BLaER1 (cell line): ENCODE results near the gene KRTCAP2.

Source experiments
- H3K27ac ChIP-seq: shearing (Covaris generic); formaldehyde crosslinking; 2 replicates; pipeline ENCODE4 v1.8.1; 2022
- H3K27me3 ChIP-seq: shearing (Covaris generic); formaldehyde crosslinking; 2 replicates; pipeline ENCODE4 v1.8.1; 2022
- H3K36me3 ChIP-seq: shearing (Covaris generic); formaldehyde crosslinking; 2 replicates; pipeline ENCODE4 v1.8.1; 2022
- H3K4me1 ChIP-seq: shearing (Covaris generic); formaldehyde crosslinking; 2 replicates; pipeline ENCODE4 v1.8.1; 2022
- H3K4me2 ChIP-seq: shearing (Covaris generic); formaldehyde crosslinking; 2 replicates; pipeline ENCODE4 v1.8.1; 2022
- H3K4me3 ChIP-seq: shearing (Covaris generic); formaldehyde crosslinking; 2 replicates; pipeline ENCODE4 v1.8.1; 2022
- H3K9ac ChIP-seq: shearing (Covaris generic); formaldehyde crosslinking; 2 replicates; pipeline ENCODE4 v1.8.1; 2022
- H3K9me3 ChIP-seq: shearing (Covaris generic); formaldehyde crosslinking; 2 replicates; pipeline ENCODE4 v1.8.1; 2022
- H4K20me1 ChIP-seq: shearing (Covaris generic); formaldehyde crosslinking; 2 replicates; pipeline ENCODE4 v1.8.1; 2022
- Cebpa-rat ChIP-seq: shearing (Covaris generic); IDR thresholded peaks from 2 replicates; pipeline ENCODE4 v1.8.1; 2022

Gene KRTCAP2

DNA sequence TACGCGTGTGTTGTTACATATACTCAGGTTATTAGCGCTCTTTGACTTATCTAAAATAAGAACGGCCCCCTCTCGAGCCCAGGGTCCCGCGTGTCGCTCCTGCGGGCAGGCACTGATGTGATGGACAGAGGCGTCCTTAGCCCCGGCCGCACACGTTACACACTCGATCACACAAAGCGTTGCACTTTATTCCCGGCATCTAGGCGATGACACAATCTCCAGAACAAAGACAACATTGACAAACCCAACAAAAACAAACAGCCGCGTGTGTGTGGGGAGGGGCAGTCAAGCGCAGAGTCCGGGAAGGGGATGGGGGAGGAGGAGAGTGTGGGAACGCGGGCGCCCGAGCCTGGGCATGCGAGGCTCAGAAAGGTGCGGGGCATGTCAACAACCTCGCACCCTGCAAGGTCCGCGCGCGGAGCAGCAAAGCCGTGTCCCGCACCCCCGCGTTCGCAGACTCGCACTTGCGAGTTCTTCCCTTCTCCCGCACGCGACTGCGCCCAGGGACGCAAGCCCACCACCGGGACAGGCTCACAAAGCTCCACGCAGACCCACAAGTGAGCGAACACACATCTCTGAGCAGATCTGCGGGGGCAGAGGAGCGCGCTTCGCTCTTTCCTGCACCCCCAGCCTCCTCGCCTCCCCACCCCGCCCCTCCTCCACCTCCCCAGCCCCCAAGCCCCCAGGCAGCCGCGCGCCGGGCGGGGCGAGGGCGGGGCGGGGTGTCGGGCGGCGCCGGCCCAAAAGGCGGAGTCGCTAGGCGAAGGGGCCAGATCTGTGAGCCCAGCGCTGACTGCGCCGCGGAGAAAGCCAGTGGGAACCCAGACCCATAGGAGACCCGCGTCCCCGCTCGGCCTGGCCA is 45.8 kb downstream of the KRTCAP2 start, which contains the start of gene EFNA1:
EFNA1 (plus strand) TSS at position 772 of the 862 bp plus-strand sequence. CDS start 102 bp downstream, outside the sequence.
- H3K4me2 ChIP-seq: peak within 1 kb of the TSS; percentile 99
- peaks cover 54% of the 10 kb centered on the region for H3K4me1 ChIP-seq
- TF ChIP-seq Cebpa-rat: no peak
- peak within 1 kb of the TSS; percentile 74 for H3K27ac ChIP-seq
- H3K36me3 ChIP-seq: peaks cover 16% of the 10 kb centered on the region
- H3K9me3 ChIP-seq: no peaks in the 10 kb centered on the region
- H3K27me3 ChIP-seq: peaks cover 35% of the 10 kb centered on the region
- peak within 1 kb of the TSS; percentile 84 for H3K9ac ChIP-seq
- H4K20me1 ChIP-seq: no peaks in the 10 kb centered on the region
- H3K4me3 ChIP-seq: peak within 1 kb of the TSS; percentile 82

DNA sequence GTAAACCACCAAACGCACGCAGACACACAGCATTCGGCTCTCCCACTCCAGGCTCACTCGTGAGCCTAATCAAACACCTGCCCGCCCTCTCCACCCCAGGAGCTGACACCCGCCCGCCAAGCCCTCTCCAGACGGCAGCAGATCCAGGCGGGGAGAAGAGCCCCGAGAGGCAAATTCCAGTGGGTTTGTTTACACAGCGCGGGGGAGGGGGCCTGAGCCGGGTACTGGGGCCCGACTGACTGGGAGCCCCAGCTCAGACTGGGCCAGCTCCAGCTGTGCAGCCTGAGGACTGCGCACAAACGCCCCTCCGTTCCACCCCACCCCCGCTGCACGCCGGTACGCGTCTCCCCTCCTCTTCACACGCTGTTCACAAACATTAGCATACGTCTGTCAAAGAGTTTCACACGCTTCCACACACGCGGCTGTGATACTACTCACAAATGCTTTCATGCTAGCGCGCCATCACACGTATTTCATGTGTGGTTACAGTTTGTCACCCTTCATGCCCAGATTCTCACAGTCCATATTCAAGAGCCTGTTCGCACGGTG is 46.5 kb downstream of the KRTCAP2 start:
- Histone ChIP-seq H3K27me3 (peaks cover 35% of the 10 kb centered on the region), H3K36me3 (peaks cover 9% of the 10 kb centered on the region), H3K4me2 (peak overlapping the region; percentile 99), H3K4me1 (peaks cover 50% of the 10 kb centered on the region), H3K4me3 (peak overlapping the region; percentile 82), H3K27ac (no peak overlapping the region), H3K9ac (0 out of 2 replicates have a peak overlapping the region, but pooled peaks have one; percentile 61), H3K9me3 (no peaks in the 10 kb centered on the region), H4K20me1 (no peaks in the 10 kb centered on the region)
- TF ChIP-seq Cebpa-rat: no peak

DNA sequence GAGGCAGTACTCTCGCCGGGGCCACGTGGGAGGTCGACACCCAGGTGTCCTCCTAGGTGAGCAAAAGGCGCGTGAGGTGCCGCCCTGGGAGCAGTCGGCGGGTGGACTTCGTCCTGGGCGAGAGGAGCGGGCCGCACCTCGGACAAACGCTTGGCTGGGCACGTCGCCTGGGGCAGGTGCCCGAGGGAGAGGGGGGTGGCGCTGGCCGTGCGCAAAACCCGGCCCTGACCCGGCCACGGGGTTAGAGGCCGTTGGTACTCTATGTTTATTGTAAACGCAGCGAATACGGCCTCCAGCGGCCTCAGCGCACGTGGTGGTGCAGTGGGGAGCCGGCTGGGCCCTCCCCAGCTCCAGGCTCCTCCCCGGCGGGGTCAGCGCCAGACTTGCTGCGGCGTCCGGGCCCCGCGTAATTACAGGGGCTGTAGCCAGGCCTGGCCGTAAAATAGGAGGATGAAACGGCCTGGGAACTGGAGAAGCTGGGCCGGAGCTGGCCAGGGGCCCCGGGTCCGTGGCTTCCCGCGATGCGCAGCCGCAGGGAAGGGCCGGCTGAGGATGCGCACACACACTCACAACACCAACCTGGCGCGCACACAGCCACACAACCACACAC is 47.1 kb downstream of the KRTCAP2 start:
- Histone ChIP-seq H3K9ac (no peak overlapping the region), H3K4me1 (peaks cover 44% of the 10 kb centered on the region), H3K27ac (no peak overlapping the region), H3K36me3 (peaks cover 3% of the 10 kb centered on the region), H3K4me3 (no peak overlapping the region), H3K27me3 (peaks cover 35% of the 10 kb centered on the region), H3K4me2 (peak overlapping the region; percentile 99; the same call in 1 of the 2 replicates), H3K9me3 (no peaks in the 10 kb centered on the region), H4K20me1 (no peaks in the 10 kb centered on the region)
- TF ChIP-seq Cebpa-rat: no peak

DNA sequence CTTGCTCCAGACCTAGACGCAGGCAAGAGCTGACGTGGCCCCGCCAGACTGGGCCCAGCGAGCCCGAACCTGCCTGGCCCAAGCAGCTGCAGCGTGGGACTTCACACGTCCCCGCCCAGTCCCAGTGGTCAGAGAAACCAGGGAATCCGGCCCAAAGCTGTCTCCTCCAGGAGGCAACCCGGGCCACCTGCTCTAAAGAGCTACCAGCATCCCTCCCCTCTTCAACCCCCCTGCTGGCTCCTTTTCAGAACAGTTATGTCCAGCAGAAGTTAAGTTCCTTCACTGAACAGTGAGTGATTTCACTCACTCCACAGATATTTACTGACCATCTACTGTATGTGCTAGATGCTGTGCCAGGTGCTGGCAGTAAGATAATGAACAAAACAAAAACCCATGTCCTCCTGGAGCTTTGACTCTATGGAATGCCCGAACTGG is 47.6 kb downstream of the KRTCAP2 start:
- no peak overlapping the region for H3K4me2 ChIP-seq
- H3K4me1 ChIP-seq: peaks cover 39% of the 10 kb centered on the region
- H3K4me3 ChIP-seq: no peak overlapping the region
- H3K36me3 ChIP-seq: no peaks in the 10 kb centered on the region
- H3K27me3 ChIP-seq: peaks cover 35% of the 10 kb centered on the region
- no peaks in the 10 kb centered on the region for H4K20me1 ChIP-seq
- no peaks in the 10 kb centered on the region for H3K9me3 ChIP-seq
- H3K9ac ChIP-seq: no peak overlapping the region
- no peak for TF ChIP-seq Cebpa-rat
- H3K27ac ChIP-seq: no peak overlapping the region

DNA sequence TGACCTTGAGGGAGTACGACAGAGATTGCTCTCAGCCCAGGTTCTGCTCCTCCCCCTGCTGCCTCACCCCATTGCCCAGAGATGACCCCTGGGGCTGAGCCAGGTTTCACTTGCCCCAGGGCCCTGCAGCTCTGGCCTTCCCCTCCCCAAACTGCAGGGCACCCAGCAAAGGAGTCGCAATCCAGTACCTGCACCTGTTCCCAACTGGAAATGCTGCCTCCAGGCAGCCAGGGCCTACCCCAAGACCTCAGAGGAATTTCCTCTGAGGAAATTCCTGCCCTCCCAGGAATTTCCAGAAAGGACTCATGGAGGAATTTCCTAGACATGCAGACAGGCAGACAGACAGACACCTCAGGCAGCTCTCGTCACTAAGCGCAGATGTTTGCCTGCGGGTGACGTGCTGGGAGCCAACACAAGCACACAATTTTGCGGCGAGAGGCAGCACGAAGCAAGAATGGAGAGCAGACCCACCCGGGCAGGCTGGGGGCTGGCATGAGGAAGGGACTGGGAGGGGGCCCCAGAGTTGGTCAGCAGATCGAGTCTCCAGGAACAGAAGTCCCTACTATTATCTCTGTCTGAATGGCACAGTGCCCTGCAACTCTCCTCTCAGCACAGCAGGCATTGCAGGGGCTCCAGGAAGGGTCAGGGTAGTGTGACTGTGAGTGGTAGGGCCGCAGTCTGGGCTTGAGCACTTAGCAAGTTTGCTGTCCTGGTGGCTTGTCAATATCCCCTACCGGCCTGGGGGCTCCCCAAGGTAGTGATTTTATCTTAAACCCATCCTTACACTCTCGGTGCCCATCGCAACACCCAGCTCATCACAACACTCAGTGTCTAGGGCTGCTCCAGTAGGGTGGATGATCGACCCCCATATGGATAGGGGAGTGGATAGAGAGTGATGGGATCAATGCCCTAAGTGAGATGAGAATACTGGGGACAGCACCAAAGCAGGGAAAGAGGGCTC is 48.3 kb downstream of the KRTCAP2 start:
- Histone ChIP-seq H3K36me3 (no peaks in the 10 kb centered on the region), H3K9me3 (no peaks in the 10 kb centered on the region), H4K20me1 (no peaks in the 10 kb centered on the region), H3K27ac (no peak overlapping the region), H3K9ac (no peak overlapping the region), H3K27me3 (peaks cover 35% of the 10 kb centered on the region), H3K4me2 (no peak overlapping the region), H3K4me3 (no peak overlapping the region), H3K4me1 (peaks cover 31% of the 10 kb centered on the region)
- no peak for TF ChIP-seq Cebpa-rat

DNA sequence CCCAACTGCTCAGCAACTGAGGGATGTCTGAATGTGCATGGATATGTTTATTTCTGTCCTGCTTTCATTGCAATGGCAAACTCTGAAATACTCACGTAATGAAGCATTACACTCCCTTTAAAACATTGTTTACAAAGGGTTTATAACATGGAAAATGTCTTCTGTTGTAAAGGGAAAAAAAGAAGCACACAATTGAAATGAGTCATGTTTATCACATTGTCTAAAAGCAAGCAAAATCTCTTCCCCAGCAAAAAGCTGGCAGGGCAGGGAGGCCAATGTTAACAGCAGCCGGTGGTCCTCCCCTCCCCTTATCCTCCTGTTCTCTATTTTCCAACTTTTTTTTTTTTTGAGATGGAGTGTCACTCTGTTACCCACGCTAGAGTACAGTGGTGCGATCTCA is 49.3 kb downstream of the KRTCAP2 start:
- no peak overlapping the region for H3K4me3 ChIP-seq
- no peak overlapping the region for H3K27ac ChIP-seq
- no peak for TF ChIP-seq Cebpa-rat
- no peaks in the 10 kb centered on the region for H3K36me3 ChIP-seq
- H3K27me3 ChIP-seq: peaks cover 35% of the 10 kb centered on the region
- H3K9ac ChIP-seq: no peak overlapping the region
- H3K4me1 ChIP-seq: peaks cover 22% of the 10 kb centered on the region
- no peaks in the 10 kb centered on the region for H4K20me1 ChIP-seq
- no peaks in the 10 kb centered on the region for H3K9me3 ChIP-seq
- H3K4me2 ChIP-seq: no peak overlapping the region

DNA sequence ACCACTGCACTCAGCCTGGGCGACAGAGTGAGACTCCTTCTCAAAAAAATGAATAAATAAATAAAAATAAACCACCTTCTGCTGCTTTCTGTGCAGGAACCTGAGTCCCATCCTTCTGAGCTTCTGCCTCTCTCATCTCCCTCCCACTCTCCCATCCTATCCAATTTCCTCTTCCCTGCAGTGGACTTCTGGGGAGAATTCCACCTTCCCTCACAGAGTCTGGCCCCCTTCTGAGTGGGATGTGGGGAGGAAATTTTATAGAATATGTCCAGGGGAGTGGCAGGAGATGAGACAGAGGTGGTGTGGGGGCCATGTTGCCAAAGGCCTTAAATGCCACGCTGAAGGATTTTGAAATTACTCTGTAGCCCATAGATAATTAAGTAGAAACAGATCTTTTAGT is 50.8 kb downstream of the KRTCAP2 start:
- Histone ChIP-seq H3K9me3 (no peaks in the 10 kb centered on the region), H3K27ac (no peak overlapping the region), H3K4me1 (peaks cover 24% of the 10 kb centered on the region), H3K4me3 (no peak overlapping the region), H3K9ac (no peak overlapping the region), H3K27me3 (peaks cover 24% of the 10 kb centered on the region), H4K20me1 (no peaks in the 10 kb centered on the region), H3K36me3 (no peaks in the 10 kb centered on the region), H3K4me2 (no peak overlapping the region)
- TF ChIP-seq Cebpa-rat: no peak

DNA sequence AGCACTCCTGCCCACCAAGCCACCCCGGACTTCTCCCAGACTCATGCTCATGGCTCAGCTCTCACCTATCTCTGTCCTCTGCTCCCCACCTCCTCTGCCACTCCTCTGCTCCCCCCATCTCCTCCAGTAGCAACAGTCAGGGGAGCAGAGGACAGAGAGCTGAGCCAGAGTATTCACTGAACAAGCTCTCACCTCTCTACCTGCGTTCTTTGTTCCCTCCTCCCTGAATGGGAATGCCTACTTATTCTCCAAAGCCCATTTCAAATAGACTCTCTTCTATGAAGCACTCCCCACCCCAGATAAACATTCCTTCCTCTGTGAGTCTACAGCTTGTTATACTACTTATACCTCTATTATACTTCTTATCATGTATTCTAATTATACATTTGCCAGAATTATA is 51.9 kb downstream of the KRTCAP2 start:
- no peak for TF ChIP-seq Cebpa-rat
- no peak overlapping the region for H3K9ac ChIP-seq
- no peaks in the 10 kb centered on the region for H3K9me3 ChIP-seq
- H3K4me1 ChIP-seq: peaks cover 13% of the 10 kb centered on the region
- no peak overlapping the region for H3K27ac ChIP-seq
- H4K20me1 ChIP-seq: no peaks in the 10 kb centered on the region
- H3K4me3 ChIP-seq: no peak overlapping the region
- no peaks in the 10 kb centered on the region for H3K36me3 ChIP-seq
- H3K27me3 ChIP-seq: peaks cover 13% of the 10 kb centered on the region
- H3K4me2 ChIP-seq: no peak overlapping the region

DNA sequence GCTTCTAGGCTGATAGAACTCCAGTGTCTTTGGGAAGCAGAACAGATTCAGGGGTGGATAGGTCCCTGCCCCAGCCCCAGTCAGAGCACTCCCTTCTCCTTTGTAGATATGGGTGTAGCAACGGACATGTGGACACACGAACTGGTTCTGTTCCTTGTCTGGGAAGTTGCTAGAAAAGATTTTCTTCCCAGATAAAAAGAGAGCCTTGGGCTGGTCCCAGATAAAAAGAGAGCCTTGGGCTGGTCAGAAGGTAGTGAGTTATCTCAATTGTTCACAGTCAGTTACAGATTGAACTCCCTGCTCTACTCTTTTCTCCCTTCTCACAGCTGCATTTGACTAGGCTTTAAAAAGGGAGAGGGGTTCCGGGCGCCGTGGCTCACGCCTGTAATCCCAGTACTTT is 52.9 kb downstream of the KRTCAP2 start:
- H3K4me1 ChIP-seq: peaks cover 12% of the 10 kb centered on the region
- H3K27ac ChIP-seq: no peak overlapping the region
- TF ChIP-seq Cebpa-rat: no peak
- H3K4me2 ChIP-seq: no peak overlapping the region
- no peaks in the 10 kb centered on the region for H3K36me3 ChIP-seq
- no peak overlapping the region for H3K4me3 ChIP-seq
- no peaks in the 10 kb centered on the region for H3K9me3 ChIP-seq
- no peak overlapping the region for H3K9ac ChIP-seq
- peaks cover 3% of the 10 kb centered on the region; the same call in 1 of the 2 replicates for H3K27me3 ChIP-seq
- H4K20me1 ChIP-seq: no peaks in the 10 kb centered on the region
